HG02623 (cell line): Measurements from ENCODE around the gene ARHGAP12.

Experiments used
- ATAC-seq: cut with Tn5 transposase; IDR thresholded peaks from one replicate; pipeline ENCODE4 v1.9.1; 2021; ENCODE audit warnings: moderate library complexity; ENCODE audit not compliant: unreplicated experiment

ARHGAP12 gene

DNA sequence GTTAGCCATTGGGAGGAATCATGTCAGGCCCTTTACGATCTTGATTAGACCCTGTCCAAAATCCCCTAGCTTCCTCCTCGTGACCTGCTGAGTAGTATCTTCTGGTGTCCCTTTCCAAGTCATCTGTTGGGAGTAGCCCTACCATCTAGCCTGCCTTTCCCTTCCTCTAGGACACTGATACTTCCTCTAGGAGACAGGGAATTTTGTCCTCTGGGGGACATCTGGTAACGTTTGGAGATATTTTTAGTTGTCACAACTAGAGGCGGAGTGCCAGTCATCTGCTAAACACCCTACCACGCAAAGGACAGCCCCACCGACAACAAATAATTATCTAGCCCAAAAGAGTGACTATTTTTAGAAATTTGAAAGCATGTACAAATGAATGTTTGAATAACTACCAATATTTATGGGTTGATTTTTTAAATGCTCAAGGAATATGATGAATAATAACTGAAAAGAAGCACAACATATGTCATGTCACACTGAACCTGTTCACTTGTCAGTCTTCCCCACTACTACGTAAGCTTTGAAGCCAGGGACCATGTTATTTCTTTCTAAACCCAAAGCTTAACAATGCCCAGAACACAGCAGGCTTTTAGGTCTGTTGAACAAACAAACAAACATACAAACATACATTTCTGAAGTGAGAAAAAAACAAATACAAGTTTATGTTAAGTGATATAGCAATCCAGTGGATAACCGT lies 105.9 kb downstream of the ARHGAP12 start:
- no peak for ATAC-seq

DNA sequence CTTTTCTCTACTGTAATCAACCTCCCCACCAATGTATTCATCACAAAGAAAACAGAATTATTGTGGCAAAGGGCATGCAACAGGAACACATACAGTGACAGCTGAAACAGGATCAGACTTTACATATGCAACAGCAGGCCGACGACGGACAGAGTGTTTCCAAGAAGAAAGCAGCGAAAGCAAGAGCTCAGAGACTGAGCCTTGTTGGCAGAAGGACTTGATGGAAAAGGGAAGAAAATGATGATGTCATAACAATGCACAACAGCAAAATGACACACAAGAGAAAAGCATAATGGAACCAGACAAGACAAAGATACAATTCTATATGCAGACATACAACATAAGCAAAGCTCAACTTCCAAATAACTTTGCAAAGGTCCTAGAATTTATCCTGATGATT lies 106.5 kb downstream of the ARHGAP12 start:
- no peak for ATAC-seq

DNA sequence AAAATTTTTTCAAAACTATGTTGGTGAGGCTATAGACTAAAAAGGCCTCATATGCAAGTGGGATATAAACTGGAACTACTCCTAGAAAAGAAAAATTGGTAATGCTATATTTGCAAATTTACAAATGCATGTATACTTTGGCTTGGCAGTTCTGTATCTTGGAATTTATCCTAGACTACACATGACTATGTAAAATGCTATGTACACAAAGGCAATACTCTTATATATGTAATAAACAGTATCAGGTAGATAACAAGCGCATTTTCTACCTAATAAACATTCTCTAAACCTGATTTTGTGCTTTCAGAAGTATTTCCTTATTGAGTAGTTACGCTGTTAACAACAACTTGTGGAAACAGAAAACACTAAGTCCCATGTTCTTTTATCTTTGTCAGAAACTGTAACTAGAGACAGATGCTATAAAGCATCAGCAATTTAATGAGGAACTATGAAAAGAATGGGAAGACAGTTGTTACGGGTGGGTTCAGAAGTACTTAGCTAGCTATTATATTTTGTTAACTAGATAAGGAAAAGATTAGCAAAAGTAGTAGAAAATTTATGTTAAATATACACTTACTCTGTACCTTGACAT lies 107.8 kb downstream of the ARHGAP12 start:
- no peak for ATAC-seq

DNA sequence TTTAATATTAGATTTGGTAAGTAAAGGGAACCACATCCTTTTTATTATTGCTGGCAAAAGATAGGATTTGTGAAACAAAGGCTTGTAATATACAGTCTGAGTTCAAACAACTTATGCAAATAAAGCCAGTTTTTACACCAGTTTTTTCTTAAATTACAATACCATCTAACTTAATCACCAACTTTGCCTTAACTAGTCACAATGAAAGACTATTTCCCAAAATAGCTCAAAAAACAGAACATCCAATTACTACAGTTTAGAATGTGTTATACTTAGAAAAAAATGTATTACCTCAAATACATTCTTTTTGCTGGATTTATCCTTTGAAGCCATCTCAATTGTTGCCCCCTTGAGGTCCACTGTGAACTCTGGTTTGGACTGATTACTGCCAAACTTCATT lies 108.5 kb downstream of the ARHGAP12 start:
- no peak for ATAC-seq

DNA sequence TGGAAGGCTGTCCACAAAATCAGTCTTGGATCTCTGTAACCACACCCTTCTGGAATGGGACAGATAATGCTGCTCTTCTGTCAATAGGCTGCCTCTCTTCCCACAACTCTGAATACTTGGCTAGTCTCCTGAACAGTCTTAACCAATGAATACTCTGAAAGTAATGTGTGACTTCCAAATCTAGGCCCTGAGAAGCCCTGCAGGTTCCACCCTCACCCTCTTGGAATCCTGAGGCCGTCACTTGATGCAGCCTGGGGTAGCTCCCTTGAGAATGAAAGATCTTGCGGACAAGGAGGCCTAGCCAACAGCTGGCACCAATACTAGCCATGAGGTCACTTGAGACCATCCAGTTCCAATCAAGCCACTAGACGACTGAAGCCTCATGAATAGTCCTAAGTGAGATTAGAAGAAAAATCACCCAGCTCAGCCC lies 109.2 kb downstream of the ARHGAP12 start:
- no peak for ATAC-seq

DNA sequence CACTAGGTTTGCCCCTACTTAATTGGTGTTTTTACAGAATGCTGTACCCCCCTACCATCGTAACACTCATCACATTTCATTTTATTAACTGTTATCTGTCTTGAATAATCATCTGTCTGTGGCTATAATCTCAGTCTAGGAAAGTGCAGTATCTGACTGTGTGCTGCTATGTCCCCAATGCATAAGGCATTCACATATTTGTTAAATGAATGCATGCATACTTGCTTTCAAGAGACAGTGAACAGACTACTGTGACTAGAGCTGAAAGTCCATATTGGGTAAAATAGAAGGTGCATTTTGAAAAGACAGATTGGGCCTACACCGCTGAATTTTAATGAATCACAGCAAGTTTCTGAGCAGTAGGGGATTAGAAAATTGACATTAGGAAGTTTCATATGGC lies 112.3 kb downstream of the ARHGAP12 start:
- no peak for ATAC-seq

DNA sequence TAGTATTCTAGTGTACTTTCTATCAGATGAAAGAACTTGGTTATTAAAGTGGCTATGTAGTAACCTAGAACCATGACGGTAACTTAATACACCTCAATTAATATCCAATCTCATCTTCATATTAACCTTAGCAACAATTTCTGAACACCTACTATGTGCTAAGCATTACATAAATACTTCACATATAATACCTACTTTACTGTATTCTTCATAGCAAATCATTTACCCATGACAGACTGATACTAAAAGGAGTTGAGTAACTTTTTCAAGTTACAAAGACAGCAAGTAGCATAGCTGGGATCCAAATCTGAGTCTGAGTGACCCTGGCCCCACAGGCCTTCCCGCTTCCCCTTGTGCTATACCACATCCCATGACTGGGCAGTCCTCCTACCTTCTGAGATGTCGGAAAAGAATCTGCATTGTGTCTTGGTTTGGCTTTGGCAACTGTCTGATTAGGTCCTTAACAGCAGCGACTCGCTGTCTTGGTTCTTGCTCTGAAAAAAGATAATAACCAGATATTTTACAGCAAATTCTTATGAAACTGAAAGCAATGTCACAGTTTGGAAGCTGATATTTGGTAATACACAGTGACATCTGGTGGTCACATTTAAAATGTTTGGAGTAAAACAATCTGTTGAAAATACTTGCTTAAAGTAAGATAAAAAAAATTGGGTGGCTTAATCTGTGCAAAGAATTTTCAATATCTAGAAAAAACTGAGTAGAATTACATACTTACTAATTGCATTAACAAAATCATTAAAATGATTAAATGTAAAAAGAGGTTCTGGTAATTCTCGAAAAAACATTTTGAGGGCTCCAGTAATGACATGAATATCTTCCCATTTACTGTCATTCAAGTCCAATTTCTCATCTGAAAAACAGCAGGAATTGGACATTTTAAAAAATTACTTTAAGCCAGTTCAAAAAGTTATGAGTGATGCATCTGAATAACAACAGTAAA lies 120.1 kb downstream of the ARHGAP12 start:
- ATAC-seq = no peak

GRCh38 chr10:31804352-31804810 lies 124.2 kb downstream of the ARHGAP12 start:
- no peak for ATAC-seq

DNA sequence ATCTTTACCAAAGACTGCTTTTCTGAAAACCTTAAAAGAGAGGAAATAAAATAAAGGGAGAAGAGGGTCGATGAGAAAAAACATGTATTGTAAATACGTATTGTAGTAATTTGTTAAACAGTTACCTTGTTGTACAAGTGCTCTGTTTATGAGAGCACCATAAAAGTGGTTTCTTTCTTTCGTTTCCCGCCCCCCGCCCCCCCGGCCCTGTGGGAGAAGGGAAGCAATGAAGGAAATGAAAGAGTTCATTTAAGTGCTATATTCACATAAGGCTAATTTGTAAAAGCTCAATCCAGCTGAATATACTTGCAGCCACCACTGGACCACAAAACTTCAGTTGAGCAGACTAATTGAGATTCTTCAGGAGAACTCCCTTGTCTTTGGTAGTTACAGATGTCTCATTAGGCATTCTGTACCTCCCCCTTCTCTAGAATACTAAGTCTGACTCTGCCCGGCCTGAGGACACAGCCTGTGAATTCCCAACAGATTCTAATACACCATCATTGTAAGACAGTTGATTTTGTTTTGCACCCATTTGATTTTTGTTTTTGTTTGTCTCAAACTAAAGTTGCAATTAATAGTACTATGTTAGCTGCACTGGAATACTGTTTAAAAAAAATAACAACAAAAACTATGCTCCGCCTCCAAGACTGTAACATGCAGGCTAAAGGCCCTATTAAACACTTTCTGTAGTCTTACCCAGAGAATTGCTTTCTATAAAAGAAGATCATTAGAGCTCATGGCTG lies 124.9 kb downstream of the ARHGAP12 start:
- no peak for ATAC-seq

DNA sequence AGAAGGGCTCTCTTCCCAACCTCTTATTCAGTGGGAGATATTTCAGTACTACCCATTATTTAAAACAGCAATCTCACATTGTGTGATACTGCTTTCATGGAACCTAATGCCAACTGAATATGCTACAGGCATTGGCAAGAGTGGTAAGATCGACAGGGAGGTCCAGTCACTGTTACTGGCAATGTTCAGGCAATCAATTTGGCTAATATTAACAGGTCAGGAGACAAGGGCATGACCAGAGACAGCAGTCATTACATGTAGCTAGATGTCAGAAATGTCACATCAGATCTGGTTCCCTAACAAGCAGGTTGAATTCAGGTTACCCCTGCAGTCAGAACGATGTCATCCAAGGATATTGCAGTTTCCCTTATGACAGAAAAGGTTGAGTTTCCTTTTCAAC lies 129.4 kb downstream of the ARHGAP12 start:
- ATAC-seq = no peak

DNA sequence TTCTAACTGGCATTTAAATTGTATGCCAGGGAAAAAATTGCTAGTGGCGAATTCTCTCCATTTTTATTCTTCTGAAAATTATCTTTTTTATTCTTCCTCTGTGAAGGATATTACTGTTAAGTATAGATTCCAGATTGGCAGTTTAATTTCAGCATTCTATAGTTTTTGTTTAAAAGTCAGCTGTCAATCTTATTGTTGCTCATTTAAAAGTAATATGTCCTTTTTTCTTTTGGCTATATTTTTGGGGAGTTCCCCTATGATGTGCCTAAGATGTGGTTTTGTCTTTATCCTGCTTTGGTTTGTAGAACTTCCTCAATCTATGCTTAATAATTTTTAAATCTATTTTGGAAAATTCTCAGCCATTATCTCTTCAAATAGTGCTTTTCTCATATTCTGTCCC lies 135.9 kb downstream of the ARHGAP12 start:
- ATAC-seq = no peak

DNA sequence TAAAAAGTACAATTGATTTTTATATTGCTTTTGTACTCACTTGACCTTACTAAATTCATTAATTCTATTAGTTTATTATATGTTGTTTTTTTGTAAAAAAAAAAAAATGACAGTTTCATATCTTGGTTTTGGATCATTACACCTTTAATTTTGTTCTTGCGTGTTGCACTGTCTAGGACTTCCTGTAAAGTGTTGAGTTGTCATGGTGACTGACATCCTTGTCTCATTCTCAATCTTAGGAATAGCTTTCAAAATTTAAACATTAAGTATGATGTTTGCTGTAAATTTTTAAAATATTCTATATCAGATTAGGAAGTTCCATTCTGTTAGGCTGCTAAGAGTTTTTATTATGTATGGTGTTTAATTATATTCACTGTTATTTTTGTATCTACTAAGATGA lies 139.1 kb downstream of the ARHGAP12 start:
- no peak for ATAC-seq

GRCh38 chr10:31782701-31783100 lies 145.9 kb downstream of the ARHGAP12 start:
- no peak for ATAC-seq

GRCh38 chr10:31780717-31781116 lies 147.9 kb downstream of the ARHGAP12 start:
- ATAC-seq = no peak

GRCh38 chr10:31778627-31779026 lies 150.0 kb downstream of the ARHGAP12 start:
- ATAC-seq = no peak

DNA sequence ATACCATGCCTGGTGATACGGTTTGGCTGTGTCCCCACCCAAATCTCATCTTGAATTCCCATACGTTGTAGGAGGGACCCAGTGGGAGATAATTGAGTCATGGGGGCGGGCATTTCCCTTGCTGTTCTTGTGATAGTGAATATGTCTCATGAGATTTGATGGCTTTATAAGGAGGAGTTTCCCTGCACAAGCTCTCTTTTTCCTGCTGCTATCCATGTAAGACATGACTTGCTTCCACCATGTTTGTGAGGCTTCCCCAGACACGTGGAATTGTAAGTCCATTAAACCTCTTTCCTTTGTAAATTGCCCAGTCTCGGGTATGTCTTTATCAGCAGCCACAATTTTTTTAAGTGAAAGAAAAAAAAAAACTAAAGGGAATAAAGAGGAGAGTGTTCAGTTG lies 152.5 kb downstream of the ARHGAP12 start:
- no peak for ATAC-seq

- ATAC-seq = no peak
Observed at GRCh38 chr10:31774928-31775650, 153.5 kb downstream of the ARHGAP12 start.

DNA sequence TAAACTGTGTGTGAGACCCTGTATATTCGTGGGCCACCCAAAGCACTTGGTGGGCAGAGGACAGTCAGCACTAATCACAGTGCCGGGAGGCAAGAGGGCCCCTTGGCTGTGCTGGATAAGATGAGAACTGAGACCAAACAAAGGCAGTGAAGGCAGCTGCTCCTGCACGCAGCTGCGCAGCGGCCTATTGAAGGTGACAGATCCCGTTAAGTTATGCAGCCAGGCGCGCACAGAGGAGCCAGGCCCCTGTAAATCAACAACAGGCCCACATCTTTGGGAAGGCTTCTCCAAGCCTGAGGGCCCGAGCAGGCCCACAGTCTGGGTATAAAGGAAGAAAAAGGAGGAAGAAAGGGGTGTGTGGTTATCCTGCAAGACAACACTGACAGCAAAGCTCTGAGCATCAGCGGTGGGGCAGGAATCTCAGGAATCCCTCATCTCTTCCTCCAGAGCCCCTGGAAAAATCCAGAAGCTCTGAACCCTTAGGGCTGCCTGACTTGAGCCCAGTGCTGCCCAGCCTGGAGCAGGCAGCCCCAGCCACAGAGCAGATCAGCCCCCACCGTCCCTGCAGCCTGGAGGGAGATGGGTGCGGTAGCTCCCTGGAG lies 154.2 kb downstream of the ARHGAP12 start:
- ATAC-seq = no peak

GRCh38 chr10:31773749-31774298 lies 154.8 kb downstream of the ARHGAP12 start:
- no peak for ATAC-seq
